Stimulated activated CD8-positive, alpha-beta memory T cell treated with anti-CD3 and anti-CD28 coated beads, Interleukin-4, amount 100 ng/mL, for 24 hours (primary cell): Measurements from ENCODE around the gene TBKBP1.

Experiments
- DNase-seq: peaks from one replicate; pipeline ENCODE4 v3.0.0-alpha.2; 2020; ENCODE audit warnings: low read depth

Gene TBKBP1

DNA sequence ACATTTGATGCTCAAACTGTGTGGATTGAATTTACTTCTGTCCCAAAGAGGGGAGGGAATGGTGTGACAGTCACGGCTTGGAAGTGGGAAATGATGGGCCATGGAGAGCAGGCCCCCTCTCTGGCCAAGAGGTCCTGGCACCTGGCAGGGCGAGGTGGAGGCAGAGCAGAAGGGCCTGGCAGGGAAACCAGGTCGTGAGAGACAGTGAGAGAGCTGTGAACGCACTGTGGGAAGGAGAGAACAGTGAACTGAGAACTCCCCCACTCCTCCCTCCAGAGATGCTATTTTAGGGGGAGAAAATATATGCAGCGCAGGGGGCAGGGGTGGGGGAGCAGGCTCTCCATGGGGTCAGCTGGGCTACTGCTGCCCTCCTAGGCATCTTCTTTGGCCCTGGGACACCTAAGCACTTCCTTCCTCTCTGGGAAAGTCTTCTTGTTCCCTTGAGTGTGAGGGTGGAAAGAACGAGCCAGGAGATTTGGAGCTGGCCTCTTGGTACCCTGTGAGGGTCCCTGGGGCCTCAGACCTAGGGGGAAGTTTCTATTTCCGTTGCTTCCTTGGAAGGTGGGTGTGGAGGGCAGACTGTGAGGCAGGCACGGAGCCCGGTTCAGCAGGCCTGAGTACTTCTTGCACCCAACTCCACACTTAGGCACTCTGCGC is 21.8 kb downstream of the TBKBP1 start:
- DNase-seq = no peak

DNA sequence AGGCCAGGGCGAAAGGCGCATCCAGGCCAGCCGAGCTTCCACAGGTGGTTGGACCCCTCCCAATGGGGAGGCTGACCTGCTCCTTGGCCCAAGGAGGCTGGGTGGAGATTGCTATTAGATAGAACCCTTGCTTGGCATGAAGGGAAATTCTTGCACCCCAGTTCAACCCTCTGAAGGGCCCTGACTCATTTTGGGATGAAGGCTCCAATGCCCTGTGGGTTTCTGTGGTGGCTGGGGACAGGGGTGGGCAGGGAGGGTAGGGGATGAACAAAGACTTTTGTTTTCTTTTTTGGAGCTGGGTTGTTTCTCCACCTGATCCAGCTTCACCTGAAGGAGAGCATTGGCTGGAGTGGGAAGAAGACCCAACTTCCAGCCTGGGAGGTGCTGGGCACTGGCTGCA is 22.4 kb downstream of the TBKBP1 start:
- no peak for DNase-seq

DNA sequence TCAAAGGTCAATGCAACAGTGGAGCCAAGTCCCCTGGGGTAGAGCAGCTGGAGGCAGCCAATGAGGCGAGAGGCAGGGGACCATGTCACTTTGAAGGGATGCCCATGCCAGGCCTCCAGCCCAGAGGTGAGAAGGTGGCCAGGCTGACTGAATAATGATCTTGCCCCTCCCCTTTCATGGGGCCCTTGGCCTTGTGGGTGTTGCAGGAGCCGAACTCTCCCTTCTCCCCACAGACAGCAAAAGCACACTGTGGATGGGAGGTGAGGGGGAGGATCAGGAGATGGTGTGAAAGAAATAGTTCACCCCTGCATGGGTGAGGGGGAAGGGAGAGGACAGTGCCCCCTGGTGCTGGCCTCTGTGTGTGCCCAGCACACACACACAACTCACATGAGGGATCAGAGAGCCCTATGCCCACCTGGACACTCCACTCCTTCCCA is 23.3 kb downstream of the TBKBP1 start:
- DNase-seq = no peak

DNA sequence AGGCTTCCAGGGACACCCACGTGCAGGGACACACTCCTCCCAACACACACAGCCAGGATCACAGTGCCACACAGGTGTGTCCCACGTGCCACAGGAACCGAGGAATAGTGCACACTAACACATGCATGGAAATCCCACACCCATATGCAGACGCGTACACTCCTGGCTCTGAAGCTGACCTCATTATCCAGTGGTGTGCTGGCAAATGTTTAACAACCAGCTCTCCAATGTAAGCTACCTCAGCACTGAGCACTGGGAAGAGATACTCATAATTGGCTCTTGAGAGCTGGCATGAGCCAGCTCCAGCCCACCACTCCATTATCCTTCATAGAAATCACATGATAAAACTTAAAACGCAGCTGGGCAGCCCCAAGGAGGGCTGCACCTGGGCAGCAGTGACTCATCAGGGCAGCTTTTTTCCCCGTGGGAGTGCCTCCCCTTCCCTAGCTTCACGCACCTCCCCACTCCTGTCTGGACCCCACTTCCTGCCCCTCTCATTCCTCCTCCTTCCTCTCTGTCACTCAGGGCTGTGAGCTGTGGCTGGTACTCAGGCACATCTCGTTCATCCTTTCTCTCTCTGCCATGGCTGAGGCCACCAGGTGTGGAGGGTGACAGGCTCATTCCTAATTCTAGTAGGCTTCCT is 24.1 kb downstream of the TBKBP1 start:
- no peak for DNase-seq

DNA sequence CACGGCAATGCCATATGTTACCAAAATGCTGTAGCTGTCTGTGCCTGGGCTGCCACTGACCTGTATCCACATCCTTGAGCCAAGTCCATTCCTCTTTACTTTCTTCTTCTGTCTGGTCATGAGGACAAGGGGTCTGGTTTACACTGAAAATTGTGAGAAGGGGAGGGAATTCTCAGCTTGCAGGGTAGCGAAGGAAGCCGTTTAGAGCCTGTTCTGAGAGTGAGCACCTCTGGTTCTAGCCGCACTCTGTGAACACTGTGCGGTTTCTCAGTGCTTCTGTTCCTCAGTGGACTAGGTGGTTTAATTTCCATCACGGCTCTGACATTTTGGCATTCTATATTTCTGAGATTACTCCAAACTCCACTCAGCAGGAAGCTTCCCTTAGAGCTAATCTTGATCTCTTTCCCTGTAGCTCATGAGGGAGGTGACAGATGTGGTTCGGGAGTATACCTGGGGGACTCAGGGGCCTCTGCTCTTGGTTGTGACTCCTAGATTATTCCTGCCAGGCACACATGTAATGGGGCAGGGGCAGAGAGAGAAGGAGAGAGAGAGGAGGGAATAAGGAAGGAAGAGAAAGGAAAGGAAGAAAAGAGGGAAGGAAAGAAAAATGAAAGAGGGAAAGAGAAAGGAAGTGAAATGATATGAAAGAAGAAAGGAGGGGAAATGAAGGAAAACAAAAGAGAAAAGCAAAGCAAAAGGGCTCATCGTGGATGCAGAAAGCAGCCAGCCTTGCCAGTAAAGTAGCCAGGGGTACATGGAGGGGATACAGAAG is 24.9 kb downstream of the TBKBP1 start:
- DNase-seq = no peak

DNA sequence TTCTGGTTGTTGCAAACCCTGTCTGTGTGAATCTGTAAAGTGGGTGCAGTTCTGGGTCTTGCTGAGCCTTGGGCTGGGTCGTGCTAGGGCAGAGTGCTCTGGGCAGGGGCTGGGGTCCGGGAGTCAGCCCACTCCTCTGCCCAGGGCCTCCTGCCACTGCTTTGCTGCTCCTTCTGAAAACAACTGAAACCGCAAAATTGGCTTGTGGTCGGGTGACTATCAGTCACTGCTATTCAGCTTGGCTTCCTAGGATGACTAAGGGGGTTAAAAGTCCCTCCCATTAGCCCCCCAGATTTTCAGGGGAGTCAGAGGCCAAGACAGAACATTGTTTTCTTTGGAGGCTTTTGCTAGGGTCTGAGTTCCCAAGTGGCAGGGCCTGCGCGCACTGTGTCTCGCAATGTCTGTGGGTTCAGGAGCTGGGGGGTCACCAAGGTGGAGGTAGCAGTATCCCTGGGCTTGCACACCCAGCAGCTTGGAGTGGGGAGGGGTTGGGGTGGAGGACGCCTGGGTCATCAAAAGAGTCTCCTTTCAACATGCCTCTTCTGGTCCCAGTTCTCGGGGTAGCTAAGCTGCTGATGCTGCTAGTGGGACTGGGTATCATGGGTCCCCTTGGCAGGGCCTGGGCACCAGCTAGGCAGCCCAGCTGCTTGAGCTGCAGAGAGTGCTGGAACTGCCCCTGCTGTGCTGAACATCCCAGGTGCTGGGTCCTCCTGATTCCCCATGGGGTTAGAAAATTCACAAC is 25.6 kb downstream of the TBKBP1 start:
- DNase-seq = peak; percentile 62

DNA sequence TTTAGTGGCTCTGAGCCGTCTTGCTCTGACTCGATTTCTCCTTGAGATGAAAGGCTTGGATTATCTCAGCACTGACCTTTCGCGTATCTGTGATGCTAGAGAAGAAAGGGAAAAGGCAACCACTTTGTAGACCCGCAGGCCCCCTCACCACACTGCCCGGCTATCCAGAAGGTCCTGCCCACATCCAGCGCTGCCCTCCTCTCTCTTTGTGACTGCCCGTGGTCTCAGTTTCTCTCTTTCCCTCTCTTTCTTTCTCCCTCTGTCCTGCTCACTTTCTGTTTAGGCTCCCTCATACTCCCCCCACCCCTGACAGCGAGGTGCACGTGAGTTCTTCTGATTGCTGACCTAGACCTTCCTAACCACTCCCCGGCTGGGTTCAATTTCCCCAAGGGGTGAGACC is 26.2 kb downstream of the TBKBP1 start:
- no peak for DNase-seq

DNA sequence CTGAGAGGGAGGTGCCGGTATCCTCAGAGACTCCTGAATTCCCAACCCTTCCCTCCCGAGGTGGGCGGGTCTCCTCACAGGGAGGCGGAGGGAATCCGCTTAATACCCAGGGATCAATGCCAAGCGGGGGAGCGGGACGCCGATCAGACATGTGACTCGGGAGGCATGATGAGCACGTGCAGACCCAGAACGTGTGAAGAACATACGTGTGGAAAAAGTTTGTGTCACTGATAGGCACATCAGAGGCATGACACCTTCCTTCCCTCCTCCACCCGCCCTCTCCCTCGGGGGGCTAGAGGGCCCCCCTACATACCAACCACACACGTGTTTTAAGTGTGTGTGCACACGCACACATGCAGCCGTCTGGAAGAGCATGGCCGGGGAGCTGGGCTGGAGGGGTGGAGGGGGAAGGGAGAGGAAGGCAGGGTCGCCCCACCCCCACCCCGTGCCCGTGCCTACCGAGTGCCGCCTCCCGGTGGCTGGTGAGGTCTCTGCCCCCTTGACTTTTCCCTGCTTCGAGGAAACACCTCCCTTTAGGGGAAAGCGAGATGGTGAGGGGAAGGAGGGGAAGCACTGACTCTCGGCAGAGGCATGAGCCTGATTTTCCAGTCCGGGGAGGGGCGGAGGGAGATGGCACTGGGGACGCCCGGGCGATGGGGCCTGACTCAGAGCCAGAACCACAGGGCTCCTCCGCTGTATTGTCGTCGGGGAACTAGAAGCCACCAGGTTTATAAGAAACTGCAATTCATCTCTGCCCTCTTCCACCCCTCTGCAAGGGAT is 27.0 kb downstream of the TBKBP1 start:
- DNase-seq = peak; percentile 92

DNA sequence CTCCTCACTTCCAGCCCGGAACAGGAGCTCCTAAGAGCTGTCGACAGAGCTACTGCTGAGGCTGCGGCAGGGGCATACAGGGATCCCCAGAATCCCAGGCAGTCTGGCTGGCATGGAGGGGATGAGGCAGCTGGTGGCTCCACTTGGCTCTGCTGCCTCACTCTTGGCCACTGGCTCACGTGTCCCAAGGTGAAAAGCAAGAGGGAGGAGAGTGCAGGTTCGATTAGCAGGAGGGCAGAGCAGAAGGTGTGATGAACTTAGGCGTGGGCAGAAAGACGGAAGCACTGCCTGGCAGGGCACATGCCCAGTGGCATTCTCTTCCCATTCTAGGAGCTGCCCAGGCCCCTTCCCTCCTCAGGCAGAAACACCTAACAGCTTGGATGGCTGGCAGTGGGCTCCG is 27.8 kb downstream of the TBKBP1 start:
- DNase-seq = no peak

DNA sequence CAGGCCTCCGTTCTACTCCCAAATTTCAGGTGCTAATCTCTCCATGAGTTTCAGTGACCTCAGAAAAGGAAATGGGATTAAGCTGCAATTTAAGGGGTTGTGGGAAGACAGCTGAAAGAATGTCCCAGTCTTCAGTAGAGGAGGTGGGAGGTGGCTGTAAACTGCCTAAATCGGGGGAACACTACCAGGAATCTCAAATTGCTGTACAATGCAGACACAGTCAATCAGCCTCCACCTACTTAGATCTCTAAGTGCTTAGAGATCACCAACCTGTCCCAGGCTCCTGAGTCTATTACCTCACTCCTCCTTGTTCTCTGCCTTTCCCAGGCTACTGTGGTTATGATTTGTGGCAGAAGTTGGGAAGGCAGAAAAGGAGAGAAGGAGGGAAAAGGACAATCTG is 30.7 kb downstream of the TBKBP1 start:
- no peak for DNase-seq

DNA sequence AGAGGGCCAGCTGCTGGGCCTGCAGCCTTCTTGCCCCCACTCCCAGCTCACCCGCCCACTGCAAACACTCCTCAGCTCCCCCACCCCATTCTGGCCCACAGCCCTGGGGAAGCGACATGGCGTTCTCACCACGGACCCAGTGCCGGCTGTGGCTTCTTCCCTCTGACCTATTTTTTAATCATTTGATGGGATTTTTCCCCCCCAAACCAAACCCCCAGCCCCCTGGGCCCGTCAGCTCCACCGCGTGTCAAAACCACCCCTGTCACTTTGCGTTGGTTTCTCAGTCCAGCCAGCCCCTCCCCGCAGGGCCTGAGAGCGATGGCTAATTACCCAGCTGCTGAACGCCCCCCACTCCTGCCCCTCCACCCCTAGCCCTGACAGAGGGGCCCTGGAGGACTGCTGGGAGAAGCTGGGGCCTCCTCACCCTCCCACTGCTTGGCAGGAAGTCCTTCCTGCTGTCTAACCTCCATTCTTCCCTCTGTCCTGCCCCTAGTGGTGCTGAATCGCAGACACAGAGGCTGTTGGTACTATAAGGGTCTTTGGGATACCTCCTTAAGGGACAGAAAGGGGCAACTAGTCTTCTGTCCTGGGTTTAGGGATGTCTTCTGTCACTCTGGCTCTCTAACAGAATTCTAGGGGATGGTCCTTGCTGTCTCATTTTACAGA is 31.6 kb downstream of the TBKBP1 start:
- DNase-seq = no peak

DNA sequence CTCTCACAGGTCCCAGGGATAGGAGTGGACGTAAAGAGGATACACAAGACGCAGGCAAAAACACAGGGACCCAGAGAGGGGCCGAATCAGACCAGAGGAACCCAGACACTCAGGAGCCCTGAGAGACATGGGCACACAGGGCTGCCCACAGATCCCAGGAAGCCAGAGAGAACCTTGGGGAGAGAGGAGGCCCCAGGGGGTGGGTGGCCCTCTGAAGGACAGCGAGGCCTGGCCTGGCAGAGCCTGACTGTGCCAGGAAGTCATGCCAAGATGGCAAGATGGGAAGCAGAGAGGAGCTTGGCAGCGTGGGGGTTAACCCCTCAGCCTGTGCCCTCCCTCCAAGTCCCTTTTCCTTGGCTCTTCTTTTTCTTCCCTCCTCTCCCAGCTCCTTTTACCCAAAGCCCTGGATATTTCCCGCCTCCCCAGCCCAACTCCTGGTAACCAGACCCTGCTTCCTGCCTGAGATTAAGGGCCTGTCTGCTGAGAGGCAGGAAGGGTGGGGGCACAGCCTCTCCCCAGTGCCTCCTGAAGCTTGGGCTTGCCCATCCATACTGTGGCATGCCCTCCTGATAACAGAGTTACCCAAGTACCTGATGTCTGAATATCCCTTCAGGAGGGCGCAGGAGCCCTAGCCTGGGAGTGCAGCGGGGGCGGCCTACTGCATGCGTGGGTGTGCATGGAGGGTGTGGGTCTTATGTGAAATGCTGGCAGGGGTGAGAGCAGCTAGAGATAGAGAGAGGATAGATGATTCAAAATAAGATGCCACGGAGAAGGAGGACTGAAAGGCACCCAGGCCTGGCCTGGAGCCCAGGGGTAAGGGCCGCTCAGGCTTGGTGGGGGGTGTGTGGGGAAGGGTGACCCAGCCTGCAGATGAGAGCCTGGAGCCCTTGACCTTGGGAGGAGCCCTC is 33.1 kb downstream of the TBKBP1 start:
- DNase-seq = no peak

DNA sequence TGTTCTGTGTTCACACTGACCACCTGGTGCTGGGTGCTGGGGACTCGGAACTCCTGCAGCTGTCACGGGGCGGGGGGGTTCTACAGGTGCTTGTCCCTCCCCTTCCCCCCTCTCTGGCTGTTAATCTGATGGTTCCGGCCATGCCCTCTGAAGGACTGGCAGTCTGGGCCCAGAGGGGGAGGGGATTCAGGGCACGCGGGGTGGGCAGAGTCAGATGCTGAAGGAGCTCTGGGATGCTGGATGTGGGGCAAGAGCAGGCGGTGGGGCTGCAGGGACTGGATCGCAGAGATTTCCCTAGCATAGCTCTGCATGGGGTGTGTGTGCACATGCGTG is 33.7 kb downstream of the TBKBP1 start:
- no peak for DNase-seq

DNA sequence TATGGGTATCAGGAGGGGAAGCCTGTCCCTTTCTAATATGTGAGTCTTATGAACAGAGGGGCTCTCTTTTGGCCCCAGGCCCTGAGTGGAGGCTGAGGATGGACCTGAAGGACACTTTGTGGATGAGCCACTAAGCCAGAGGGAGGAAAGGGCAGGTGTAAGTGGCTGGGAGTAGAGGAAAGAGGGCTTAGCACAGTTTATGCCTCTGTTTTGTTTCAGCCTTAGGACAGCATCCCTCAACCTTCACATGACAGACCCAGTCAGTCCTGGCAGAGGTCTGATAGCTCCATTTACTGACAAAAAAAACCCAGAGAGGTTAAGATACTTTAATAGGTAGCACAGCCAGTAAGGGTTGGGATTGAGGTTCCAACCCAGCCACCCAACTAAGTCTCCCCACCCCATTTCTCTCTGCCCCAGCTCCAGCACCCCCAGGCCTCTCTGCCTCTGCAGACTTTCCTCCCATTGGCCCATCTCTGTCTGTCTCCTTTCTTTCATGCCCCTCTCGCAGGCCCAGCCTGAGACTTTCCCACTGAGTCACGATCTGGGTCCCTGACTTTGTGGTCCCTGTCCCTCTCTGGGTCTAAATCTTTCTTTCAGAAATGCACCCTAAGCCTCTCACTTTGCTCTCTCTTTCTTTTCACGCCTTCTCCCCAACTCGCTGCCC is 34.4 kb downstream of the TBKBP1 start:
- no peak for DNase-seq

DNA sequence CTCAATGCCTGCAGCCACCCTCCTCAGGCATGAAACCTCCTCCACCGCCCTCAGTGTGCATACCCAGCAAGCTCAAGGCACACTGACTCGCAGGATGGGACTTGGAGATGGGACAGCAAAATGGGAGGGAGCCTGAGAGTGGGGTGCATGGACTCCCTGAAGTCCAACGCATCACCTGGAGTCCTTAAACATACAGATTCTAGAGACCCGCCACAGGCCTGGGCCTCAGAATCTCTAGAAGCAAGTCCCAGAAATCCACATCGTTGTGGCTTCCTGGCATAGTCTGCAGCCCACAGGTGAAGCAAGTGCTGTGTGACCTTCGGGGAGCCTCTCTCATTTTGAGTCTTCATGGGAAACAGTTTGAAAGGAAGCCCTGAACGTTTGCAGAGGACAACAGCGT is 35.5 kb downstream of the TBKBP1 start:
- DNase-seq = no peak

DNA sequence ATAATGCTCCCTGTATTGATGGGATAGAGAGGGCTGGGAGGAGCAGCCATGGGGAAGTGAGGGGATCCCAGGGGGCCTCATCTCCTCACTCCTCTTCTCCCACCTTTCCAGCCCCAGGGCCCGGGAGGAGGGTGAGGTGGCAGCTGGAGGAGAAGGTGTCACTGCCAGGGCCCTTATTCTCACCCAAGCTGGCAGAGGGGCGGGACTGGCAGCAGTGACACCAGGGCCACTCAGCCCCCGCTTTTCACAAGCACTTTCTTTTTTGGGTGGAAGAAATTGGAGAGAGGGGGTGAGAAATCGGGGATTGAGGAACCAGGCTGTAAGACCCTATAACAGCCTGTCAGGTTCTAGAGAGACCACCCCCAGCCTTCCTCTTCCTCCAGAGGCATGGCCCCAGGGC is 36.7 kb downstream of the TBKBP1 start:
- DNase-seq = no peak

DNA sequence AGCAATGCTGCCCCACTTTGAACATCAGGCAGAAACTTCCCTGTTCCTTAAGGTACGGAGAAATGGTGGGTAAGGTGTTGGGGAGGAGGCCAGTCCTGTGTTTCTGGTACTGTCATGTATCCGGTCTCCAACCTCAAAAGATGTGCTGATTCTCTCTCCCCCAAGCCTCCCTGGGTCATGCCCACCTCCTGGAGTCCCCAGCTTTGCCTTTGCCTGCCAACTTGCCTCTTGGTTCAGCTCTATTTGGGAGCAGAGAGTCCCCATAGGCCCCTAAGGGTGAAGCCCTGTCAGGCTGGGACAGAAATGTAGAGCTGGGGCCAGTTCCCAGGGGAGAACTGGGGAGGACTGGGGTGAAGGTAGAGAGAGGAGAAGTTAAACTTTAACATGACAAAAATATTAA is 37.4 kb downstream of the TBKBP1 start:
- no peak for DNase-seq

DNA sequence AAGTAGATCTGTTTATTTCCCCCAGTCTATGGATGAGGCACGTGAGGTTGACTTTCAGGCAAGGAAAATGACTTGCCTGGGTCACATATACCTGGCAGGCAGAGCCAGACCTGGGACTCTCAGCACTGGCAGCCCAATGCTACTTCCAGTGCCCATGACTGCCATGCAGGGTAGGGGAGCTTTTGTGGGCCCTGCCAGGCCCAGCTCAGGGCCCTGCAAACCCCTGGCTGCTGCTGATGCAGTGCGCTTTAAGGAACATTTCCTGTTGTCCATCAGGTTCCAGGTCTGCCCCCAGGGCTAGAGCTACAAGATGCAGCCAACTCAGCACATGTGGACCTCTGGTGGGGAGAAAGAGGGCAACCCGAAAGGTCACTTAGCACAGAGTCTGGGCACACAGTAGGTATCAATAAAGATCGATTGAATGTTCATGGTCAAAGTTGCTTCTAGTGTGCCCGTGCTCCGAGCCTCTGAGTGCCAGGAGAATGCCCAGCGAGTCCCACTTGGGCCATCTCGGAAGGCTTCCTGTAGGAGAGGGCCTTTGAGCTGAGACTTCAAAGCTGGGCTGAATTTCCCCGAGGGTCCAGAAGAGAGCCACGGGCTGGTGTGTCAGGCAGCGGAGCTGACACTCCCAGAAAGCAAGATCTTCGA is 38.6 kb downstream of the TBKBP1 start:
- no peak for DNase-seq

DNA sequence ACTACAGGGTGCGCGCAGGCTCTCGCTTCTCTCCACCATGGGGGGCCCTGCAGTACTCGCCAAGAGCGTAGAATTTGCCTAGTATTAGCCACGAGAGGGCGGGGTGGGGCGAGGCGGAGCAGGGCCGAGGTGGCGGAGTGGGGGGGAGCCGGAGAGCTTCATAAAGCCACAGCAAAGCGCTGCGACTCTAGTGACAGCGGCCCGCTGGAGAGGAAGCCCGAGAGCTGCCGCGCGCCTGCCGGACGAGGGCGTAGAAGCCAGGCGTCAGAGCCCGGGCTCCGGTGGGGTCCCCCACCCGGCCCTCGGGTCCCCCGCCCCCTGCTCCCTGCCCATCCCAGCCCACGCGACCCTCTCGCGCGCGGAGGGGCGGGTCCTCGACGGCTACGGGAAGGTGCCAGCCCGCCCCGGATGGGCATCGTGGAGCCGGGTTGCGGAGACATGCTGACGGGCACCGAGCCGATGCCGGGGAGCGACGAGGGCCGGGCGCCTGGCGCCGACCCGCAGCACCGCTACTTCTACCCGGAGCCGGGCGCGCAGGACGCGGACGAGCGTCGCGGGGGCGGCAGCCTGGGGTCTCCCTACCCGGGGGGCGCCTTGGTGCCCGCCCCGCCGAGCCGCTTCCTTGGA is 39.2 kb downstream of the TBKBP1 start, which contains the start of gene TBX21:
TSS of gene TBX21 (plus strand) at position 190 of the 627 bp plus-strand sequence. CDS start at position 409, 219 bp downstream.
- DNase-seq = peak; percentile 89
